Activated T-cell treated with anti-CD3 and anti-CD28 coated beads, Interleukin-2, amount 50 U/mL, for 48 hours (primary cell): ENCODE results near the gene RPTOR.

Experiments used
- DNase-seq, 2 experiments: peaks; one replicate each; pipeline ENCODE4 v3.0.0-alpha.2; 2020

Gene RPTOR

DNA sequence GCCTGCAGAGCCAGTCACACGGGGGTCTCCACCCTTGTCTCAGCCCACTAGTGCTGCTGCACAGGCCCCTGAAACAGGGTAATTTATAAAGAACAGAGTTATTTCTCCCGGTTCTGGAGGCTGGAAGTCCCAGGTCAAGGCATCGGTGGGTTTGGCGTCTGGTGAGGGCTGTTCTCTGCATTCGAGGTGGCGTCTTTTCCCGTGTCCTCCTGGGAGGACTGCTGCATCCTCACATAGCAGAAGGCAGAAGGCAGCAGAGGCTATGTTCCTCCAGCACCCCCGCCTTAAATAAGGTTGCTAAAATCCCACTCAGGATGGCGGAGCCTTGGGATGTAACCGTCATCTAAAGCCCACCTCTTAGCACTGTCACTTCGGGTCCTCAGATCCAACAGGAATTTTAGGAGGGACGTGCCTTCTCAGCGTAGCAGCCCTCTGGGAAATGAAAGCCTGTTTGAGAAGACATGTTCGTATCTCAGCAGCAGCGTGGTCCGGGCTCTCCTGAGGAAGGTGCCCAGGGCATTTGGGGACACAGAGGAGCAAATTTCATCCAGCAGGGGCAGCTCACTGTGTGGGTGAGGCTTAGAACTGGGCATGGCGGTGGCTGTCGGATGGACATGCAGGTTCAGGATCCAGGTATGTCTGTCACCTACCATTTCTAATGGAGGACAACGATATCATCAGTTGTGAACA is 225.4 kb downstream of the RPTOR start:
- DNase-seq = no peak

DNA sequence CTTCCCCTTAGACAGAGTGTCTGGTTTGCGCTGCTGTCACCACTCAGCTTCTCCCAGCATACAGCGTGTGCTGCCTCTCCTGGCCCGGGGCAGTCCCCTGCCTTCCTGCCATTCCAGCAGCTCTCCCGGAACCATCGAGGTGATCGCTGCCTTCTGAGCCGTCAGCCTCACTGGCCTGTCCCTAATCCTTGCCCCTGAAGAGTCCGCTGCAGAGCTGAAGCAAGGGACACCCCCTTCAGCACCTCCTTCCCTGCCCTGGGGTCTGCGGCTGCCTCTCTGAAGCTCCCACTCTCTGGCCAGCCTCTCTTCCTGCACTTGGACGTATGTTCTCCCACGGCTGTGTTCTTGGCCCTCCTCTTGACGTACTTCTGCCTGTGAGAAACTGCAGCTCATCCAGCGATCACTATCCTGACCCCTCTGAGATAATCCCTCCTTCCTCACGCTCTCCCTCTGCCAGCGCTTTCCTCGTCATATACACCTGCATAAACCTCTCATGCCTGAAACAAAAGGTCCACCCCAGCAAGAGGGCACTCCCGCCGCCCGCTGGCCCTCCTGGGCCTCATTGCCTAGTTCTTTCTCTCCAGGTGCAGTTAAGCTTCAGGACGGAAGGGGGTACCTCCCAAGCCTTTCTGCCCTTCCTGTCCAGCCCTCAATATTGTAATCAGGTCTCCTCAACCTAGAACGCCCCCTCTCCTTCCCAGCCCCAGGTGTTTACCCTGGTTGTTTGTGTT is 226.4 kb downstream of the RPTOR start:
- DNase-seq = no peak

DNA sequence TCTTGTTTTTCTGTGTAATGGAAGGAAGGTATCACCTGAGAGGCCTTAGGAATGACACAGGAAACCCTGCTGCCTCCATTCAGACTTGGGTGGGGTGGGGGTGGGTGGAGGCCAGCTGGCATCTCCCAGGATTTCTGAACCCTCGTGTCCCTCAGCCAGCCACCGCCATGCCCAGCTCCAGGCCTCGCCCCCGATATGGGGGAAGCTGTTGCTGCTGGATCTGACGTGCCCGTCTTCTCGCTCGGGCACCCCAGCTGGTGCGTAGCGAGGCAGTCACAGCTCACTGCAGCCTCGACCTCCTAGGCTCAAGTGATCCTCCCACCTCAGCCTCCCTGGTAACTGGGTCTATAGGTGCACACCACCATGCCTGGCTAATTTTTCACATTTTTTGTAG is 227.0 kb downstream of the RPTOR start:
- DNase-seq = no peak

DNA sequence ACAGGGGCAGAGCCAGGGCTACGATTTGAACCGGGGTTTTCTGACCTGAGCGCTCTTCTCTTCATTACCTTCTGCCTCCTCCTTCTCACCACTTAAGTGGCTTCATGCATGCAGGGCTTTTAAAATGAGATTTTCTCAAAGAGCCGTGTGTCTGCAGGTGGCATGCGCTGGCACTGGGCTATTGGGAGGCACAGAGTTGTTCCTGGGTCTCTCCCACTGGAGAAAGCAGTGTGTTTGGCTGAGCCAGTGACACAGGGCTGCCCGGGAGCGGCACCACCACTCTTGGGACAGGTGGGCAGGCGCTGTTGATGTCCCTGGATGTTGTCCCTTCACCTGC is 228.2 kb downstream of the RPTOR start:
- DNase-seq = no peak

DNA sequence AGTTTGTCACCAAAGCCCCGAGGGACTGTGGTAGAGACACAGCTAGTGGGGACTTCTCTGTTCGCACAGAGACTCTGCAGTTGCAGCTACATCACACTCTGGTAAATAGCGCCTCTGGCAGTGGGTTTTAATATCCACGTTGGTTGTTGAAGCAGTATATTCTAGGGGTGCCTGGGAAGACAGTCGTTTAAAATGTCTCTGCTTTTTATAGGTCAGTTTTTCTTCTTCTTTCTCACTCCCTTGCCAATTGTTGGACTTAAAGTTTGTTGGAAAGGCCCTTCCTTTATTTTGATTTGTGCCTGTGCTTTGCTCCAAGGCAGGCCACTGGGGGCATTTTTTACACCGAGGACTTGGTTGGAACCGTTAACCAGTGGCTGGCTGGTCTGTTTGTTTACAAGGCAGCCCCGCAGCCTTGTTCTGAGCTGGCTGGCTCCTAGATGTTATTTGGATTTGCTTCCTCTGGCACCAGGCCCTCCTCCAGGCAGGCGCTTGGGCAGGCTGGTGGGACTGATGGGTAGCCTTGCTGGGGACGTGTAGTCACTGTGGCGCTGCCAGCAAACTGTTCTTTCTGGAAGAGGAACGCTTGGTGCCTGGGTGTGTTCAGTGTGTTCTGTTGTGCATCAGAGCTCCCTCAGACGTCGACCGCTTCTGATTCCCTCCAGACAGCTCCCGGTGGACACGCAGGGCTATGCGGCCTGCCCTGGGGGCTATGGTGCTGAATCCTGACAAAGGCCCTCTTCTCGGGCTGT is 228.8 kb downstream of the RPTOR start:
- no peak for DNase-seq

DNA sequence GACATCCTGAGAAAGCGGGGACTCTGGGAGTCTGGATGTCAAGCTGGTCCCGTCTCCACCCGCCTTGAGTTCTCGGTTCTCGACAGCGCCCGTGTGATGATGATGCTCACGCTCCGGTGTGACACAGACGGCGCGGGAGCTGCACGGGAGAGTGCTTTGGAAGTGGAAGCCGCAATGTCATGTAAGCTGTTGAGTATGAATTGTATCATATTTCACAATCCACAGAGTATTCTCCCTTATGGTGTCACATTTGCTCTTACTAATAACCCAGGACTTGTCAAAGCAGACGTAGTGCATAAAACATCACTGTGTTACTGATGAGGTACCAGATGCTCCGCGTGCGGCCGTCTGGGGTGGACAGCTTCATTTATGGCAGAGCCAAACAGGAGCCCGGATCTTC is 229.5 kb downstream of the RPTOR start:
- no peak for DNase-seq

DNA sequence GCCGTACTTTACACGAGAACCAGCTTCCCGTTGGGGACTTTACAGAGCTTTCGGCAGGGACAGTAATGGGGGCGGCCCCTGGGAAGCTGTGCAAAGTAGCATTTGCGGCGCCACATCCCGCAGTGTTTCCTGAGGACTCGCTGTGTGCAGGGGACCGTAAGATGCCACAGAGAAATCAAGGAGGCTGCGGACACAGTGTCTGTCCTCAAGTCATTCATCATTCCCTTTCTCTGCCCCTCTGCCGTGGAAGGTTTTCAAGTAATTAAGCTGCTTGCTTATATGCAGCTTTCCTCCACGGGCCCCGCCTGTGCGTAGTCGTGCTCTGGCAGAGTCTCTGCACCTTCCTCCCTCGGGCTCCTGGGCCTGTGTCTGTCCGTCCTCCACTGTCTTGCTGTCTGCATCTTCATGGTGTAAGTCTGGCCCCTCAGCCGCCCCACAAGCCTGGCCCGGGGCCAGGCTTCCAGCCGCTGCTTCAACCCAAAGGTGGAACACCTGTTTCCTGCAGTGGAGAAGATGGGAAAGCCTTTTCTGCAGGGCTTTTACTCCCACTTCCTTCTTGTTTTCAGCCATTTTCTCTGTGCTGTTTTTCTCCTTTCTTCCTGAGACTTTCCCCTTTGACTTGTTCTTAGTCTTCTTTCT is 230.1 kb downstream of the RPTOR start:
- DNase-seq = peak in 1 of 2 experiments; percentile 46

DNA sequence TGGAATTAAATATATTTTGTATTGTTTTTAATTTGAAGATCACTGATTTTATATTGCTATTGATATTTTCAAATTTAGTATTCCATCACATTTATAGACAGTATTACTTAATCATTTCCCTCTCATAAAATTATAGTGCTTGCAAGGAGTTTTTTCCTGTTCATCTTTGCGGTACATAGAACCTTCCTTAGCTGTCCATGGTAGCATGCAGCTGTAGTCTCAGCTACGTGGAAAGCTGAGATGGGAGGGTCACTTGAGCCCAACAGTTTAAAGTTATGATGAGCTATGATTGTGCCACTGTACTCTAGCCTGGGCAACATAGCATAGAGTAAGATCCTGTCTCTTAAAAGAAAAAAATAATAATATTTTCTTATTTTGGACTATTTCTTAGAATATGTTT is 231.2 kb downstream of the RPTOR start:
- no peak for DNase-seq

DNA sequence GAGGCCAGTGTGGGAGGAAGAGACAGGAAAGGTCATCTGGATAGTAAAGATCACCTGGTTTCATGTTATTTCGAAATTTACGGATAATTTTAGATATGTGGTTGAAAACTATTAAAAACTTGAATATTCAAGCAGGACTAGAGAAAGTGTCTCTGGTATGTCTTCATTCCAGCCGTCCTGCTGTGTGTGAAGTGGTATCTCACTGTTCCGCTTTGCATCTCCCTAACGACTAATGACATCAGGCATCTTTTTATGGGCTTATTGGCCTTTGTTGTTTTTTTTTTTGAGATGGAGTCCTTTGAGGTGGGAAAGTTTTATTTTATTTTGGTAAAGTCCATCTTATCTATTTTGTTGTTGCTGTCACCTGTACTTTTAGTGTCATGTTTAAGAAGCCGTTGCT is 232.6 kb downstream of the RPTOR start:
- no peak for DNase-seq

DNA sequence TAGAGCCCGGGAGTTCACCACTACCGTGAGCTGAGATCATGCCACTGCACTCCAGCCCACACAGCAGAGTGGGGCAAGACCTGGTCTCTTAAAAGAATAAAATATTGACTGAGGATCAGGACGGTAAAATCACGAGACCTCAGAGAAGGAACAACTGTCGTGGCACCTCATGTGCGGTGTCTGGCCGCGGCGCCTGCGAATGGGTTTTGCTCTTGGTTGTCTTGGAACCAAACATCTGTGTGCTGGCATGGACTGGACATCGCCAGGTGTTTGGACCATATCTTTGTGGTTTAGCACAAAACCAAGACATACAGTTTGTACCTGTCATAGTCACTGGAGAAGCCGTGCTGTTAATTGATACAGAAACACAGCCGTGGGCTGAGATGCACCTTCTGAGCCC is 234.1 kb downstream of the RPTOR start:
- DNase-seq = no peak

DNA sequence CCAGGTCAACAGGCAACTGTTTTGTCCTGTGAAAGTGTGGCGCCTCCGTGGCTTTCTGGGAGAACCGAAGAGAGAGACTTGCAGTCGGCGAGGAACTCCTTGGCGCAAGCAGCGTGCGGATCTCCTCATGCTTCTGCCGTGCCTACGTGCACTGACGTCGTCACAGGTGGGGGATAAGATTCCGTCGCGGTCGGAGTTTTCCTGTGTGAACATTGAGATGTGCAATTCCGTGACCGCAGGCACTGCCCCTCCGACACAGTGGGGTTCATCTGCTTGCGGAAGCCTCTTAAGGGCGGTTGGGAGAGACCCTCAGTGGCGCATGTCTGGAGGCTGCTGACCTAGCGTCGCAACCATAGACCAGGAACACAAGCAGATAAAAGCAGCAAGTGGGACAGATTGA is 234.7 kb downstream of the RPTOR start:
- no peak for DNase-seq

DNA sequence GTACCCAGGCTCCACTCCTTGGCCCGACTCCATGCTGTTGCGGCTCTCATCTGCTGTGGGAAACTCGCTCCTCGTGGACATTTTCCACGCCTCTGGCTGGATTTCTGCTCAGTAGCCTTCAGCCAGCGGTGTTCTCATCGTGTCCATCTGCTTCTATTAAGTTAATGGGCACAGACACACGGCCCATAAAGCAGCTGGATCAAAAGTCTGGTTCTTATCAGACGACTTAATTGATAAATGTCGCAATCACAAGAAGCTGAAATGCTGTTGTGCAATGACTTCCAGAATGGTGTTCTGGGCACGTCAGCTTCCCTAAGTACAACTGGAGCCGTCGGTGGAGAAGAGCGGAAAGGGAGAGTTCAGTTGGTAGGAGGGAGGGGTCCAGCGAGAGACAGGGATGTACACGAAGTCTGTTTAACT is 235.3 kb downstream of the RPTOR start:
- no peak for DNase-seq

DNA sequence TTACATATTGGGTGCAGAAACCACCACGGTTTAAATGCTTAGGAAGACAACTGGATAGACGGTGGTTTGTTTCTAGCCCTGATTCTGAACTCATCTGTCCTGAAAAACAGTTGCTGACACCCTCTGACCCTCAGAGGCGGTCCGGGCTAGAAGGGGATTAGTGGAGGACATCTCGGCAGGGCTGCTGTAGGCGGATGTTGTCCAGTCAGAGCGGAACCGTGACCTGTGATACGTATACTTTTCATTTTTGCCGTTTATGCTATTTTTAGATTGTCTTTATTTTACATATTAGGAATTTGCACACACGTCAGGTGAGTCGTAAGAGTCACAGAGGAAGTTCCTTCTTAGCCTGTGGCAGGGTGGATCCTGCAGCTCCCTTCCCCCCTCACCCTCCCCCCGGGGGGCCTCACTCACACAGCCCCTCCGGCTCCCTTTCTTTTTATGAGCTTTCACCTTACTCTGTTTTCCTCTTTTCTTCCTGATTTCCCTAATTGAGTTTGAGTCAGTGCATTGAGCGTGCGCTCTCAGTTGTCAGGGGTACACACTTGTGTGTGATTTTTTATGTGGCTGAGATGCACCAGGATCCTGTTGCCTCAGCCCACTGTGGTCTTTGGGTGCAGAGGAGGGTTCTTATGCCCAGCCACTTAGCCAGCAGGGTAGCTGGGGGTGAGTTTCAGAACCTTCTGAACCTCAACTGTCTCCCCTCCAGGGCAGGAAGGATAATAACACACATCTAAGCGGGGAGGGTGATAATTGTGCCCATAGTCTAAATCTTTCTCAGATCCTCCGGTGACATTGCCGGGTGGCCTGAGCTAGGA is 236.0 kb downstream of the RPTOR start:
- DNase-seq = peak; percentile 59 to 67

DNA sequence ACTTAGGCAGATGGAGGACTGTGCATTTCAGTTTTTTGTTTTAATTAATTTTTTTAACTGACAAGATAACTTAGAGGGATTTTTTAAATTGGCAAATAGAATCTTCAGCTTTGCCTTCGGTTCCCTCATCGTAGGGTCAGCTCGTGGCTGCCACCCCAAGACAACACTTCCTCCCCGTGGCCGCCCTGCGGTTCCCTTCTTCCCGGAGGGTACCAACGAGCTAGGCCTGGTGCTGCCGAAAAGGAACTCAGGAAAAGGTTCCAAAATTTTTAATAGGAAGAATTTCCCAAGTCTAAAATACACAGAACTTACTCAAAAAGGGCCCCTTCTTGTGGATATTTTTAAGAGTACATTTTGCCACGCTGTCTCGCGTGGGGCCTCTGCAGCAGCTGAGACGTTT is 236.6 kb downstream of the RPTOR start:
- no peak for DNase-seq

DNA sequence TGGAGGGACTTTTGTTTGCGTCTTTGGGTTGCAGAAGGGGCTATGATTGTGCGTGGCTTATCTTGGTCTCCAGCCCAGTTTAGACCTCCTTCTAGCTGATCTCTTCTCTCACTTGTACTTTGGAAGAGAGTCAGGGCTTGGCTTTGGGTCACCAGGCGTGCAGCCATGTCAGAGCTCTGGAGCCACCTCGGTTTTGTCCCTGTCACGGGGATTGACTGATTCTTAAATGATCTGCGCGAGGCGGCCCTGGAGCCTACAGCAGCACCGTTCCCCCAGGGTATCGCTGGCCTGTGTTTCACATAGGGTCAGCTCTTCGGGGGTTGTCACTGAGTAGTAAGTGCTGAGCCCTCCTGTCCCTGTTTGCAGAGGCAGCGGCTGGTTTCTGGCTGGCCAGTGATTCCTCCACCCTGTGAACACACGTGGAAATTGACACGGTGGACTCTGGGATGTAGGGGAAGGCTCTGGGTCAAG is 237.2 kb downstream of the RPTOR start:
- DNase-seq = no peak

DNA sequence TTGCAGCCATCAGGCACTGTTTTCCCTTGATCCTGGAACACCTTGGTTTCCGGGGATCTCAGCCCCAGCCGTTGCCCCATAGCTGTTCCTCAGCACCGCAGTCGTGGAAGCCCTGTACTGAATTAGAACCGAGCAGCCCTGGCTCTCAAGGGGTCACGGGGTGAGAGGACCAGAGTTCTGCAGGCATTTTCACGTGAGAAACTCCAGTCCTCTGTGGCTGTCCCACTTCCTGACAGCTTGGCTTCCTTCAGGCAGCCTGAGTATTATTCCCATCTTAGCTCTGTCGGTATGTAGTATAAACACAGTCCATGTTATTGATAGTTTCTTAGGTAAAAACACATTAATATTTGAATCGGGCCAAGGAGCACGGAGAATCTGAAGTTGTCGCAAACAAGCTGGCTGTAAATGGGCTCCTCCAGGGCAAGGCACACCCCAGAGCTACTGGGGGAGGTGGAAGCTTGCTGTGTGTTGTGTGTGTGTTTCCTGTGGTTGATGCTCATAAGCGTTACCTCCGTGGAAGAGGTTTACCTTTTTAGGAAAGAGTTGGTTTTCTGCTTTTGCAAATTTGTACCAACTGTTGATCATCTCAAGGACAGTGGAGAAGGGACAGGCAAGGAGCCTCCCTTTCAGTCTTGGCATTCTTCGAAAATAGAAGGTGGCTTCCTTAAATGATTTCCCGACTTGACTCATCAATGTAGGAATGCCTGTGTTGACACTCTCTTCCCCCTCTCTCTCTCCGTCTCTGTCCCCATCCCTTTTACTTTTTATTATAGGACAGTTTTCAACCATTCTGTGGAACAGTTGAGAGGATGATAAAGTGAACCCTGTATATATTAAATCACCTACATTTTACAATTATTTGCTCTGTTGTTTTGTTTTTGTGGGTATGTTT is 238.1 kb downstream of the RPTOR start:
- peak; percentile 47 to 51 for DNase-seq

DNA sequence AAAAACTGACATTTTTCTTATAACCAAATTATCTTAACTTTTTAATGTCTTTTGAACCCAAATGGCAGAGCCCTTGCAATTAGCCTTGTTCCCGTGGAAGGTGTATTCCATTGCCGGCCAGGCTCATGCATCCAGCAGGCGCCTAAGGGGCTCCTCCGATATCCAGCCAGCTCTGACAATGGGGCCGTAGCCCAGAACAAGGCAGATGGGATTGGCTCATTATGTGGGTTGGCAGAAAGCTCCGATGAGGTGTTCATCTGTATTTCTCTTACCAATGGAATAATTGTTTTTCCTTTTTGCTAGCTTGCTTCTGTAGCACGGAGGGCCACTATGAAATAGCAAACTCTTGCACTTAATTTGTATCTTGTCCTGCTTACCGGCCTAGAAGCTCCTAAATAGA is 238.8 kb downstream of the RPTOR start:
- DNase-seq = no peak

DNA sequence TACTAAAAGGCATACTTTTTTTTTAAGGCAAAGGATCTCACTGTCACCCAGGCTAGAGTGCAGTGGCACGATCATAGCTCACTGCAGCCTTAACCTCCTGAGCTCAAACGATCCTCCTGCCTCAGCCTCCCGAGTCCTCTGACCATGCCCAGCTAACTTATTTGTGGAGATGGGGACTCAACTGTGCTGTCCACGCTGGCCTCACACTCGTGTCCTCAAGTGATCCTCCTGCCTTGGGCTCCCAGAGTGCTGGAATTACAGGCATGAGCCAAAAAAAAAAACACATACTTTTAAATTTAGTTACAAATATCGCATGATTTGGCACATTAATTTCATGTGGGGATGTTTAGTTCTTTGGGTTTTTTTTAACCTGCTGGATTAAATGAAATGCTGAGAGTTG is 239.3 kb downstream of the RPTOR start:
- no peak for DNase-seq

DNA sequence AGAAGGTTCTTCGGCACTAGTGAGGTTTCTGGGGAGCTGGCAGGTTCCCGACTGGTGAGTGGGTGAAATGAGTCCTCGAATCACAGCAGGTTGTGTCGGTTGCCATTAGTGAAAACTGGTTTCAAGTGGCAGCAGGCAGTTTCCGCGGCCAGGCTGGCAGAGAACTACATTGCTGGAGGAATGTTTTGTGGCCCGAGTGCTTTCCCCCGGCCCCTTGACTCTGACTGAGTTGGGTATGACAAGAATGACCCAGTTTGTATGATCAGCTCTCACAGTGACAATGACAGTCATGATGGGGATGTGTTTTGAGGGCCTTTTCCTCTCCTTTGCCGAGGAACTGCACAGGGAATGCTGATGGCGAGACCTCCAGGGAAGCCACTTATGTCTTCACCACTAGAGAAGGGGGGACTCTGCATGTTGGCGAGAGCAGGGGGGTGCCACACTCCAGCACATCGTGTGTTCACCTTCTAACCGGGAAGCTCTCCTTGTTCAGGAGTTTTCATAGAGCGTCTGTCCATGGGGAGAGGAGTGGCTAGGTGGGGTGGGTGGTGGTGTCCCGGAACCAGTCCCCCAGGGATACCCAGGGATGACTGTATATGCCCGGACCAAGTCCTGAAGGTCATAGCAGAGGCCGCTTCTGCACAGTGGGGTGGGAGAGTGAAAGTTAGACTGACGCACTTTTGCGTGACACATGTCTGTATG is 241.0 kb downstream of the RPTOR start:
- DNase-seq = peak; percentile 55 to 65

DNA sequence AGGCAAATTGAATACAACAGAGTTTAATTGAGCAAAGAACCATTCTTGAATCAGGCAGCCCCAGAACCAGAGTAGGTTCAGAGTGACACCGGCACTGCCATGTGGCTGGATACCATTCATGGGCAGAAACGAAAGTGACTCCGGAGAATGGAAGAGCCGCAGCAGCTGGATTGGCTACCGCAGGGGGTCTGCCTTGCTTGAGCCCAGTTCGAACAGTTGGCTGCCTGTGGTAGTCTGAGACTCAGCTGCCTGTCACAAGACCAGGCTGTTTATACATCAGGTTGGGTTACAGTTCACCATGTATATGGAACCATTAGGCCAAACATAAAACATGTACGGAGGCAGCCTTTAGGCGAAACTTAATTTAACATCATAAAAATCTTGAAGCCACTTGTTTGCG is 241.8 kb downstream of the RPTOR start:
- DNase-seq = no peak

DNA sequence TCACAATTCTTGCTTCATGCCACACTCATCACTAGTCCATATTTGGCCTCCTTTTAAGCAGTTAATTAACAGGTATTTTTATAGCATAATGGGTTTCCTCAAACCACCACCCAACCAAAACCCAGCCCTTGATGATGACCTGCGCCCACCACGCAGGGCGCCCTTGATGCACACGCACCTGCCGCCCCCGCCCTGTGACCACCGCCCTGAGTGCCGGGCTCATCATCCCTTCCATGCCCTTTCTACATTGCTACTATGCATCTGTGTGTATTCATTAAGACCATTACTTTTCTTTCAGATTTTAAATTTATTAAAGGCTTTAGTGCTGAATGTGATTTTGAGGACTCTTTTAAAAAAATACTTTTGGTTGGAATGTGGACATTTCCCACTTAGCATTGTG is 242.2 kb downstream of the RPTOR start:
- DNase-seq = no peak
